Measurements from ENCODE around the gene NOBOX. TPM values are rescaled to one million over a fixed set of nuclear protein-coding genes. Genes with fewer than 3 reads are reported as not detected.

Gene NOBOX
- total RNA-seq, result not detected in 2 replicates

GRCh38 chr7:144403649-144404061, at the start of gene NOBOX:
TSS of gene NOBOX (minus strand) at chr7:144403693.

DNA sequence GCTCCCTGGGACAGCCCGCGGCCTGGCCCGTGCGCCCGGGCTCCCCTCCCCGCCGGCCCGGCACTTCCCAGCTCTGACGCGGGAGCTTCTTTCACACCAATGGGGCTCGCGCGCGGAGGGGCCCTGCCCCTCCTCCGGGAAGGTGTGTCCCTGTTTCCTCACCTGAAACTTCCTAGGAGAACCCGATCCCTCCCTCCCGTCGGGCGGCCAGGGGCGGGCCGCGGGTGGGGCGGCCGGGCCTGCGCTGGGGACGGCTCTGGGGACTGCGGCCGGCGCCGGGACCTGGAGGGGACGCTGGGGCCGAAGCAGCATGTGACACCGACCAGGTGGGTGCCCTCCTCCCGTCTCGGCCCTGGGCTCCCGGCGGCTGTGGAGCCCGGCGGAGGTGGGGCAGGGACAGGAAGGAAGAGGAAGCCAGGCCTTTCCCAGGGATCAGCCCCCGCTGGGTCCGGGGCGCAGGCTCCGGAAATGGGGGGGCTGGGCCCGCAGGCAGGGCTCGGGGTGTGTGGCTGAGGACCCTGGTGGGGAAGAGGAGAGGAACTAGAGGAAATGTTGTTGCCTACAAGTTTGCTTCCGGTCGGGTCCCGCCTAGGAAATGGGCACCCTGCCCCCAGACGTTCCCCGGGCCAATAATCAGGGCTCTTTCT, 48.2 kb downstream of the NOBOX start, which contains the start of gene ARHGEF5:
Gene ARHGEF5, plus strand, starts transcription at position 227 of the 647 bp plus-strand sequence. CDS start 7,268 bp downstream, outside the sequence.

Other genes with a start within 250 kb of the NOBOX start
- 0.14 and 0.28 TPM in 2 replicates for gene CTAGE4, start 220.2 kb downstream of the NOBOX start, total RNA-seq
- gene ARHGEF35, start 207.9 kb downstream of the NOBOX start, total RNA-seq, result 0.55 and 1.3 TPM in 2 replicates
- under 0.01 TPM in 1 of 2 replicates, not detected in the other for gene OR2A42, start 164.1 kb downstream of the NOBOX start, total RNA-seq
- 0.09 and 0.14 TPM in 2 replicates for gene OR2A7, start 138.9 kb downstream of the NOBOX start, total RNA-seq
- gene CTAGE8, start 134.4 kb downstream of the NOBOX start, total RNA-seq, result 0.28 TPM in 1 of 2 replicates, not detected in the other
- gene OR2A1, start 91.3 kb downstream of the NOBOX start, total RNA-seq, result not detected in 2 replicates
- gene ARHGEF5, start 48.3 kb downstream of the NOBOX start, total RNA-seq, result 0.71 and 0.92 TPM in 2 replicates

Data from smooth muscle cell of bladder (primary cell).